Measurements from ENCODE around the gene BID. TPM values are rescaled to one million over a fixed set of nuclear protein-coding genes. Genes with fewer than 3 reads are reported as not detected.

Gene BID
- total and polyA plus RNA-seq, 2 of the 4 experiments (the other 2 are of a cell fraction): 69.5 to 240 TPM

DNA sequence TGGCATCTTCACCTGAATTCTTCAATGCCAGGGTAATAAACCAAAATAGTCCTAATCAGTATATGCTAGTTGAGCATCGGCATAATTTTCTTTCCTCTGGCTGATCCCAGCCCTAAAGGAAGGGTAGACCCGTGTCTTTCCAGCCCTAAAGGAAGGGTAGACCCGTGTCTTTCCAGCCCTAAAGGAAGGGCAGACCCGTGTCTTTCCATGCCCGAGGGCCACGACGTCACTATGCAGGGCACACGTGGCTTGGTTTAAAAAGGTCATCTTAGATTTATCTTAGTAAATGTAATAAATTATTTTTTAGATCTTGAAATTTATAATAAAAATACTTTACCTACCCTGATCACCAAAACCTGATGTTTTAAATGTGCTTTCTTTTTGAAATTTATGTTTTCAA is 45.5 kb downstream of the BID start:
- BruUV-seq (replicated peaks): no TSS peak

More for the DNA sequence above, 45.5 kb downstream of the BID start:
- no CpG with 5 or more reads among the region's 8 CpGs for WGBS, 2 experiments (ENCODE audit: extremely low coverage in 2 of 2, insufficient read length in 1 of 2)
- ATAC-seq (ENCODE audit: low read depth): no peak
- no peak overlapping the region for H3K4me2 ChIP-seq (ENCODE audit: low read depth, low read length)
- no peak overlapping the region for H4K8ac ChIP-seq (ENCODE audit: low read depth in 2 of 2, low read length in 2 of 2)
- H2BK15ac ChIP-seq (ENCODE audit: low read depth, low read length): no peak overlapping the region
- peaks cover 37% of the 10 kb centered on the region for H3K9me1 ChIP-seq (ENCODE audit: insufficient read depth, low read length)
- no peak overlapping the region for H3K18ac ChIP-seq (ENCODE audit: low read depth, low read length)
- intact Hi-C loops (cut with micrococcal nuclease) (no loop called here), in situ Hi-C loops (cut with MboI; ENCODE audit: low sequenced_read_pairs) (loop anchor here (10.0 kb wide), 1 partner anchor 164 kb away; the partner anchor contains the start of gene SLC25A18), dilution Hi-C loops (cut with HindIII; ENCODE audit: low sequenced_read_pairs, unreplicated experiment) (no loop called here)
- H3K27ac ChIP-seq (ENCODE audit: insufficient read depth, low read length): no peak overlapping the region
- no peak overlapping the region for H3K14ac ChIP-seq (replicated peaks; ENCODE audit: low read depth, low read length)
- H2AK5ac ChIP-seq (ENCODE audit: low read depth, low read length): no peak overlapping the region
- TF ChIP-seq RFX5 (IDR thresholded peaks at IDR 0.05; ENCODE audit: low read depth, low read length) (no peak), CHD1 (IDR thresholded peaks at IDR 0.05; ENCODE audit: low read depth, low read length) (no peak), RAD21 (IDR thresholded peaks at IDR 0.05; ENCODE audit: low read length) (no peak), BHLHE40 (IDR thresholded peaks at IDR 0.05; ENCODE audit: low read depth, low read length) (no peak), MXI1 (IDR thresholded peaks at IDR 0.05; ENCODE audit: borderline replicate concordance, low read depth, low read length) (no peak)
- POLR2A ChIA-PET (ENCODE audit: unreplicated experiment): no interaction called here
- no peak overlapping the region for H2BK20ac ChIP-seq (ENCODE audit: low read depth, low read length)
- H3K9me3 ChIP-seq (ENCODE audit: control insufficient read depth, insufficient read depth, low read length): no peaks in the 10 kb centered on the region
- H2BK5ac ChIP-seq (ENCODE audit: low read depth, low read length, poor library complexity, severe bottlenecking): no peak overlapping the region
- H3K4me1 ChIP-seq (ENCODE audit: control insufficient read depth, insufficient read depth, low read length): peaks cover 30% of the 10 kb centered on the region
- H2AFZ ChIP-seq (replicated peaks; ENCODE audit: low read length, poor library complexity): no peak overlapping the region
- no peak overlapping the region for H3K9ac ChIP-seq (ENCODE audit: low read depth, low read length)
- no peak for DNase-seq
- no peak overlapping the region for H3K56ac ChIP-seq (ENCODE audit: extremely low read depth, insufficient read depth, low read length)
- CTCF ChIA-PET: no interaction called here
- no peak overlapping the region for H2BK120ac ChIP-seq (ENCODE audit: low read depth, low read length)
- peaks cover 36% of the 10 kb centered on the region for H3K36me3 ChIP-seq (ENCODE audit: control insufficient read depth, insufficient read depth, low read length)
- H3K4me3 ChIP-seq (ENCODE audit: insufficient read depth, low read depth, low read length): no peak overlapping the region
- peaks cover 5% of the 10 kb centered on the region for H4K20me1 ChIP-seq (ENCODE audit: insufficient read depth, low read length)
- no peak overlapping the region for H3K23ac ChIP-seq (ENCODE audit: low read depth, low read length)
- H3K27me3 ChIP-seq (ENCODE audit: control insufficient read depth, insufficient read depth, low read length): no peaks in the 10 kb centered on the region
- H4K5ac ChIP-seq (ENCODE audit: low read depth, low read length): no peak overlapping the region
- H2AK9ac ChIP-seq (replicated peaks; ENCODE audit: low read depth, low read length, poor library complexity): no peak overlapping the region
- H3K4ac ChIP-seq (ENCODE audit: low read depth, low read length): no peak overlapping the region
- H4K91ac ChIP-seq (ENCODE audit: insufficient read depth, low read depth, low read length): no peak overlapping the region
- H3K79me1 ChIP-seq (ENCODE audit: low read depth in 1 of 2, low read length in 2 of 2): peaks cover 29 to 56% of the 10 kb centered on the region in 2 experiments
